K562 (cell line): ENCODE data around the gene SNX9. TPM values are rescaled to one million over a fixed set of nuclear protein-coding genes. Genes with fewer than 3 reads are reported as not detected.

Source experiments
- ADNP ChIP-seq: fragments of 200-800 bp; sonication (Bioruptor generic); IDR thresholded peaks from 2 replicates; pipeline ENCODE4 v1.6.1; 2016; ENCODE audit warnings: missing genetic modification characterization, missing compliant biosample characterization
- CTBP1 ChIP-seq: fragments of 450-650 bp; IDR thresholded peaks from 2 replicates; pipeline ENCODE4 v1.6.1; 2016; ENCODE audit warnings: borderline replicate concordance
- EGR1 ChIP-seq: fragments of 450-650 bp; conservative IDR thresholded peaks from 2 replicates; pipeline ENCODE4 v1.6.1; 2017; ENCODE audit warnings: mild to moderate bottlenecking
- EZH2 ChIP-seq: IDR thresholded peaks from 2 replicates; pipeline ENCODE4 v1.6.1; 2012; ENCODE audit warnings: low read depth, mild to moderate bottlenecking, inconsistent platforms, low read length, borderline replicate concordance
- HSF4 ChIP-seq: fragments of 250-450 bp; sonication (Bioruptor Pico); IDR thresholded peaks from 2 replicates; pipeline ENCODE4 v2.1.2; 2022; ENCODE audit warnings: mild to moderate bottlenecking, moderate library complexity, borderline replicate concordance
- JUNB ChIP-seq: fragments of 450-650 bp; formaldehyde crosslinking; conservative IDR thresholded peaks from 2 replicates; pipeline ENCODE4 v1.4.0; 2020; ENCODE audit warnings: mild to moderate bottlenecking
- KLF10 ChIP-seq: fragments of 250-450 bp; sonication (Bioruptor Pico); IDR thresholded peaks from 2 replicates; pipeline ENCODE4 v1.6.1; 2021; ENCODE audit warnings: matching md5 sums
- KLF6 ChIP-seq: fragments of 250-450 bp; sonication (Bioruptor Pico); IDR thresholded peaks from 2 replicates; pipeline ENCODE4 v1.4.0; 2020; ENCODE audit warnings: mild to moderate bottlenecking, moderate library complexity, borderline replicate concordance
- MYNN ChIP-seq, 2 experiments: sonication (generic); formaldehyde crosslinking in 1 of 2; IDR thresholded peaks; 2 replicates each; pipeline versions ENCODE4 v1.5.0 to v1.6.1; 2016 to 2020; ENCODE audit warnings: antibody characterized with exemption in 1 of 2, missing genetic modification reagents in 1 of 2
- NFIC ChIP-seq: fragments of 450-650 bp; IDR thresholded peaks from 2 replicates; pipeline ENCODE4 v1.6.1; 2017; ENCODE audit warnings: mild to moderate bottlenecking, inconsistent platforms
- PHTF2 ChIP-seq: fragments of 250-450 bp; sonication (Bioruptor Pico); IDR thresholded peaks from 2 replicates; pipeline ENCODE4 v1.5.0; 2021; ENCODE audit warnings: mild to moderate bottlenecking
- POLR2H ChIP-seq: IDR thresholded peaks from 2 replicates; pipeline ENCODE4 v1.6.1; 2016; ENCODE audit warnings: missing genetic modification characterization, low read depth, mild to moderate bottlenecking, control low read depth, missing compliant biosample characterization, moderate library complexity
- SIRT6 ChIP-seq: IDR thresholded peaks from one replicate; pipeline ENCODE4 v1.6.1; 2012; ENCODE audit warnings: low read depth, mild to moderate bottlenecking, control low read depth, inconsistent platforms, low read length, moderate library complexity
- SRSF1 ChIP-seq: fragments of 200-400 bp; formaldehyde crosslinking; IDR thresholded peaks from 2 replicates; pipeline ENCODE4 v1.6.1; 2017; ENCODE audit warnings: mild to moderate bottlenecking, low read depth, low read length, moderate library complexity
- XRCC4 ChIP-seq: IDR thresholded peaks from one replicate; pipeline ENCODE4 v1.6.1; 2011; ENCODE audit not compliant: insufficient read depth, insufficient read length; ENCODE audit errors: extremely low read depth
- ZEB2 ChIP-seq: fragments of 450-650 bp; IDR thresholded peaks from 2 replicates; pipeline ENCODE4 v1.6.1; 2016
- ZNF12 ChIP-seq: sonication (generic); formaldehyde crosslinking; IDR thresholded peaks from 2 replicates; pipeline ENCODE4 v1.4.0; 2020; ENCODE audit warnings: mild to moderate bottlenecking, missing genetic modification reagents
- ZNF695 ChIP-seq: fragments of 450-650 bp; formaldehyde crosslinking; IDR thresholded peaks from 2 replicates; pipeline ENCODE4 v1.4.0; 2020; ENCODE audit warnings: mild to moderate bottlenecking, moderate library complexity
- ZNF699 ChIP-seq: fragments of 250-450 bp; sonication (Bioruptor Pico); IDR thresholded peaks from 2 replicates; pipeline ENCODE4 v1.8.0; 2021; ENCODE audit warnings: mild to moderate bottlenecking, moderate library complexity; ENCODE audit not compliant: insufficient replicate concordance
- polyA plus RNA-seq, 8 experiments: library from polyadenylated mRNA; depleted of rRNA in 4 of 8; stranded (reverse) in 5 of 8; unstranded in 3 of 8; fragments of >200 nt; fragmentation: Nextera tagmentation in 2 of 8; fragmentation: Illumina TruSeq in 1 of 8; extraction: Ambion mirVana in 2 of 8; extraction: Trizol in 1 of 8; gene quantifications; 2 replicates each; pipeline versions ENCODE4 v1.2.1 to v1.2.3, GENCODE V29; 2011 to 2014; ENCODE audit warnings: inconsistent platforms in 1 of 8, missing spikeins in 1 of 8
- total RNA-seq, 7 experiments: library from RNA; depleted of rRNA in 6 of 7; stranded (reverse); fragments of >200 nt in 6 of 7; fragmentation: Illumina TruSeq in 2 of 7; extraction: Trizol in 2 of 7; gene quantifications; 2 replicates each; pipeline versions ENCODE4 v1.2.1 to v1.2.3, GENCODE V29; 2011 to 2021; ENCODE audit warnings: low replicate concordance in 1 of 7
- TF ChIP-seq, protein P1 (sequence below): IDR thresholded peaks from 2 replicates; pipeline ENCODE4 v1.6.1; 2012; ENCODE audit warnings: low read depth, low read length, improper control_type of control experiment, borderline replicate concordance
- TF ChIP-seq, protein P2 (sequence below): IDR thresholded peaks from 2 replicates; pipeline ENCODE4 v1.6.1; 2014; ENCODE audit warnings: antibody characterized with exemption
- TF ChIP-seq, protein P3 (sequence below): fragments of 450-650 bp; IDR thresholded peaks from 2 replicates; pipeline ENCODE4 v1.6.1; 2016
- TF ChIP-seq, protein P4 (sequence below): fragments of 450-650 bp; conservative IDR thresholded peaks from 2 replicates; pipeline ENCODE4 v1.6.1; 2016; ENCODE audit warnings: missing genetic modification characterization, low read depth, mild to moderate bottlenecking, missing compliant biosample characterization, moderate library complexity
- TF ChIP-seq, protein P5 (sequence below): fragments of 450-650 bp; formaldehyde crosslinking; conservative IDR thresholded peaks from 2 replicates; pipeline ENCODE4 v1.4.0; 2022; ENCODE audit warnings: mild to moderate bottlenecking, missing genetic modification characterization

The SNX9 gene
- total and polyA plus RNA-seq, 9 of the 15 experiments (the other 6 are each of a cell fraction or from before 2014, with no cell fraction given), result 6.0 to 81.7 (median 57.1) TPM

DNA sequence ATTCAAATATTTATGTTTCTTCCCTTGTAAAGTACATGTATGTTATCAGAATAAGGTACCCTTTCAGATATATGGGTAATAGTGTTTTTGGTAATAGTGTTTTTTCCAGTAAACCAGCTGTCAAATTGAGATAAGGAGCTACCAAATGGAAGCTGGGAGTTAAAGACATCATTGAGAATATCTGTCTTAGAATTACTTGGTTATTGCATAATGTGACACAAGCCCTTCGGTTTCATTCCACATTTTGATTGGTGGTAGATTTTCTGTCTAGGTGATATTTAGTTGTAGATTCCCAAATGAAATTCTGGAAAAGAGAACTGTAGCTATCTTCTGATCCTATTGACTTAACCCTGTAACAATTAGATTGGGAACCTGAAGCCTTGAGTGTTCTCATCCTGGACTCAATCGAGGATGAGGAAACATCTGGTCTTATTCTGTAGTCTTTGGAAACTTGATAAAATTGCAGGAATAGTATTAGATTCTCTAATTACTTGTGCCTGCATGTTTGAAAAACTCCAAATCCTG is 83.6 kb downstream of the SNX9 start (continued):
- TF ChIP-seq, protein P1, sequence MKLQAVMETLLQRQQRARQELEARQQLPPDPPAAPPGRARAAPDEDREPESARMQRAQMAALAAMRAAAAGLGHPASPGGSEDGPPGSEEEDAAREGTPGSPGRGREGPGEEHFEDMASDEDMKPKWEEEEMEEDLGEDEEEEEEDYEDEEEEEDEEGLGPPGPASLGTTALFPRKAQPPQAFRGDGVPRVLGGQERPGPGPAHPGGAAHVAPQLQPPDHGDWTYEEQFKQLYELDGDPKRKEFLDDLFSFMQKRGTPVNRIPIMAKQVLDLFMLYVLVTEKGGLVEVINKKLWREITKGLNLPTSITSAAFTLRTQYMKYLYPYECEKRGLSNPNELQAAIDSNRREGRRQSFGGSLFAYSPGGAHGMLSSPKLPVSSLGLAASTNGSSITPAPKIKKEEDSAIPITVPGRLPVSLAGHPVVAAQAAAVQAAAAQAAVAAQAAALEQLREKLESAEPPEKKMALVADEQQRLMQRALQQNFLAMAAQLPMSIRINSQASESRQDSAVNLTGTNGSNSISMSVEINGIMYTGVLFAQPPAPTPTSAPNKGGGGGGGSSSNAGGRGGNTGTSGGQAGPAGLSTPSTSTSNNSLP, result no peak; the same call in 1 of the 2 replicates
- TF ChIP-seq, protein P2, sequence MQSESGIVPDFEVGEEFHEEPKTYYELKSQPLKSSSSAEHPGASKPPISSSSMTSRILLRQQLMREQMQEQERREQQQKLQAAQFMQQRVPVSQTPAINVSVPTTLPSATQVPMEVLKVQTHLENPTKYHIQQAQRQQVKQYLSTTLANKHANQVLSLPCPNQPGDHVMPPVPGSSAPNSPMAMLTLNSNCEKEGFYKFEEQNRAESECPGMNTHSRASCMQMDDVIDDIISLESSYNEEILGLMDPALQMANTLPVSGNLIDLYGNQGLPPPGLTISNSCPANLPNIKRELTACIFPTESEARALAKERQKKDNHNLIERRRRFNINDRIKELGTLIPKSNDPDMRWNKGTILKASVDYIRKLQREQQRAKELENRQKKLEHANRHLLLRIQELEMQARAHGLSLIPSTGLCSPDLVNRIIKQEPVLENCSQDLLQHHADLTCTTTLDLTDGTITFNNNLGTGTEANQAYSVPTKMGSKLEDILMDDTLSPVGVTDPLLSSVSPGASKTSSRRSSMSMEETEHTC, result no peak
- TF ChIP-seq, protein P3, sequence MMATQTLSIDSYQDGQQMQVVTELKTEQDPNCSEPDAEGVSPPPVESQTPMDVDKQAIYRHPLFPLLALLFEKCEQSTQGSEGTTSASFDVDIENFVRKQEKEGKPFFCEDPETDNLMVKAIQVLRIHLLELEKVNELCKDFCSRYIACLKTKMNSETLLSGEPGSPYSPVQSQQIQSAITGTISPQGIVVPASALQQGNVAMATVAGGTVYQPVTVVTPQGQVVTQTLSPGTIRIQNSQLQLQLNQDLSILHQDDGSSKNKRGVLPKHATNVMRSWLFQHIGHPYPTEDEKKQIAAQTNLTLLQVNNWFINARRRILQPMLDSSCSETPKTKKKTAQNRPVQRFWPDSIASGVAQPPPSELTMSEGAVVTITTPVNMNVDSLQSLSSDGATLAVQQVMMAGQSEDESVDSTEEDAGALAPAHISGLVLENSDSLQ, result peak; percentile 71
- TF ChIP-seq ZNF699 (CRISPR knock-in tag) (no peak), JUNB (no peak), ZEB2 (no peak; the same call in 1 of the 2 replicates), MYNN (IDR thresholded peaks at IDR 0.05) (no peak), MYNN (CRISPR knock-in tag; IDR thresholded peaks at IDR 0.05) (no peak), SRSF1 (no peak), KLF6 (CRISPR knock-in tag) (no peak), EZH2 (no peak), ADNP (tag) (peak; percentile 65; the same call in 1 of the 2 replicates), PHTF2 (CRISPR knock-in tag) (no peak), ZNF695 (CRISPR knock-in tag) (no peak), ZNF12 (CRISPR knock-in tag) (no peak), SIRT6 (no peak), KLF10 (CRISPR knock-in tag) (no peak), POLR2H (tag) (peak; percentile 84), HSF4 (CRISPR knock-in tag) (0 out of 2 replicates have a peak, but pooled peaks have one; percentile 19), XRCC4 (no peak), CTBP1 (peak; percentile 63; the same call in 1 of the 2 replicates), NFIC (no peak), EGR1 (no peak)
- TF ChIP-seq, protein P4, sequence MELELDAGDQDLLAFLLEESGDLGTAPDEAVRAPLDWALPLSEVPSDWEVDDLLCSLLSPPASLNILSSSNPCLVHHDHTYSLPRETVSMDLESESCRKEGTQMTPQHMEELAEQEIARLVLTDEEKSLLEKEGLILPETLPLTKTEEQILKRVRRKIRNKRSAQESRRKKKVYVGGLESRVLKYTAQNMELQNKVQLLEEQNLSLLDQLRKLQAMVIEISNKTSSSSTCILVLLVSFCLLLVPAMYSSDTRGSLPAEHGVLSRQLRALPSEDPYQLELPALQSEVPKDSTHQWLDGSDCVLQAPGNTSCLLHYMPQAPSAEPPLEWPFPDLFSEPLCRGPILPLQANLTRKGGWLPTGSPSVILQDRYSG (tag), result no peak
- TF ChIP-seq, protein P5, sequence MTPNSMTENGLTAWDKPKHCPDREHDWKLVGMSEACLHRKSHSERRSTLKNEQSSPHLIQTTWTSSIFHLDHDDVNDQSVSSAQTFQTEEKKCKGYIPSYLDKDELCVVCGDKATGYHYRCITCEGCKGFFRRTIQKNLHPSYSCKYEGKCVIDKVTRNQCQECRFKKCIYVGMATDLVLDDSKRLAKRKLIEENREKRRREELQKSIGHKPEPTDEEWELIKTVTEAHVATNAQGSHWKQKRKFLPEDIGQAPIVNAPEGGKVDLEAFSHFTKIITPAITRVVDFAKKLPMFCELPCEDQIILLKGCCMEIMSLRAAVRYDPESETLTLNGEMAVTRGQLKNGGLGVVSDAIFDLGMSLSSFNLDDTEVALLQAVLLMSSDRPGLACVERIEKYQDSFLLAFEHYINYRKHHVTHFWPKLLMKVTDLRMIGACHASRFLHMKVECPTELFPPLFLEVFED (CRISPR knock-in tag), result no peak
